Osteocyte (in vitro differentiated cells): Measurements from ENCODE around the gene UBASH3B. TPM values are rescaled to one million over a fixed set of nuclear protein-coding genes. Genes with fewer than 3 reads are reported as not detected.
A peak's percentile ranks its signal among the peaks of the same experiment; 100 is the strongest.

Experiments used
- DNase-seq: peaks from one replicate; pipeline ENCODE4 v3.0.0; 2021; ENCODE audit warnings: mixed read lengths; ENCODE audit not compliant: unreplicated experiment; ENCODE audit errors: extremely low spot score
- H3K27ac Mint-ChIP-seq: one replicate; pipeline ENCODE4 v1.8.0; 2021; ENCODE audit warnings: mild to moderate bottlenecking, mixed read lengths; ENCODE audit not compliant: unreplicated experiment
- H3K27me3 Mint-ChIP-seq: one replicate; pipeline ENCODE4 v1.8.0; 2021; ENCODE audit warnings: mixed read lengths; ENCODE audit not compliant: unreplicated experiment
- H3K36me3 Mint-ChIP-seq: one replicate; pipeline ENCODE4 v1.8.0; 2021; ENCODE audit warnings: mixed read lengths; ENCODE audit not compliant: unreplicated experiment
- H3K4me1 Mint-ChIP-seq: one replicate; pipeline ENCODE4 v1.8.0; 2021; ENCODE audit warnings: mixed read lengths; ENCODE audit not compliant: unreplicated experiment
- H3K4me3 Mint-ChIP-seq: one replicate; pipeline ENCODE4 v1.8.0; 2021; ENCODE audit warnings: mild to moderate bottlenecking, moderate library complexity, mixed read lengths; ENCODE audit not compliant: unreplicated experiment
- H3K9me3 Mint-ChIP-seq: one replicate; pipeline ENCODE4 v1.8.0; 2021; ENCODE audit warnings: mixed read lengths; ENCODE audit not compliant: unreplicated experiment
- CTCF ChIP-seq: fragments of 200-600 bp; sonication (generic); IDR thresholded peaks from 2 replicates; pipeline ENCODE4 v1.5.0; 2021; ENCODE audit warnings: antibody characterized with exemption, mild to moderate bottlenecking, moderate library complexity
- total RNA-seq: library from RNA; stranded (reverse); gene quantifications from 2 replicates; pipeline ENCODE4 v1.2.1, GENCODE V29; 2021

Gene UBASH3B
- total RNA-seq, 1 donor from 2014 or later: 43.5 TPM

GRCh38 chr11:122773781-122774266, 118.3 kb downstream of the UBASH3B start:
- H3K4me3 Mint-ChIP-seq: no peak overlapping the region
- TF ChIP-seq CTCF: no peak
- H3K9me3 Mint-ChIP-seq: no peaks in the 10 kb centered on the region
- H3K36me3 Mint-ChIP-seq: peaks cover 6% of the 10 kb centered on the region
- peaks cover 34% of the 10 kb centered on the region for H3K4me1 Mint-ChIP-seq
- H3K27ac Mint-ChIP-seq: no peak overlapping the region
- no peaks in the 10 kb centered on the region for H3K27me3 Mint-ChIP-seq
- DNase-seq: no peak

GRCh38 chr11:122775675-122776271, 120.3 kb downstream of the UBASH3B start:
- H3K9me3 Mint-ChIP-seq: no peaks in the 10 kb centered on the region
- no peak for DNase-seq
- no peak overlapping the region for H3K4me3 Mint-ChIP-seq
- peak overlapping the region; percentile 1 for H3K27ac Mint-ChIP-seq
- H3K36me3 Mint-ChIP-seq: peaks cover 8% of the 10 kb centered on the region
- H3K4me1 Mint-ChIP-seq: peaks cover 37% of the 10 kb centered on the region
- H3K27me3 Mint-ChIP-seq: no peaks in the 10 kb centered on the region
- no peak for TF ChIP-seq CTCF

GRCh38 chr11:122776546-122776945, 121.0 kb downstream of the UBASH3B start:
- no peak for TF ChIP-seq CTCF
- Mint-ChIP-seq H3K27me3 (no peaks in the 10 kb centered on the region), H3K27ac (no peak overlapping the region), H3K4me3 (no peak overlapping the region), H3K9me3 (no peaks in the 10 kb centered on the region), H3K4me1 (peaks cover 45% of the 10 kb centered on the region), H3K36me3 (peaks cover 8% of the 10 kb centered on the region)
- DNase-seq: no peak

GRCh38 chr11:122777343-122777742, 121.8 kb downstream of the UBASH3B start:
- Mint-ChIP-seq H3K9me3 (no peaks in the 10 kb centered on the region), H3K36me3 (peaks cover 8% of the 10 kb centered on the region), H3K27me3 (no peaks in the 10 kb centered on the region), H3K4me3 (no peak overlapping the region), H3K4me1 (peaks cover 46% of the 10 kb centered on the region), H3K27ac (no peak overlapping the region)
- no peak for DNase-seq
- no peak for TF ChIP-seq CTCF

GRCh38 chr11:122778148-122778547, 122.6 kb downstream of the UBASH3B start:
- Mint-ChIP-seq H3K4me3 (no peak overlapping the region), H3K4me1 (peaks cover 43% of the 10 kb centered on the region), H3K27me3 (no peaks in the 10 kb centered on the region), H3K36me3 (peaks cover 12% of the 10 kb centered on the region), H3K27ac (no peak overlapping the region), H3K9me3 (no peaks in the 10 kb centered on the region)
- no peak for DNase-seq
- no peak for TF ChIP-seq CTCF
